Measurements from ENCODE around the gene HBA2. TPM values are rescaled to one million over a fixed set of nuclear protein-coding genes. Genes with fewer than 3 reads are reported as not detected.
"Not testable (repeated sequence)": the region's sequence is repeated elsewhere in the genome, so short reads cannot be mapped to it uniquely, and the experiment has no call there.

The HBA2 gene
- total RNA-seq = not detected

- H3K4me3 Mint-ChIP-seq = peak within 1 kb of the TSS; percentile 8
- not testable (repeated sequence) for H3K27ac Mint-ChIP-seq; DNase-seq (ENCODE audit: low spot score); H3K4me1 Mint-ChIP-seq (ENCODE audit: low read depth in 2 of 2); H3K9me3 Mint-ChIP-seq; H3K36me3 Mint-ChIP-seq
- H3K27me3 Mint-ChIP-seq = peaks cover 30% of the 10 kb centered on the region in 2 donors
- ATAC-seq = peak; percentile 47 to 61
These were observed at the start of gene HBA2 for GRCh38 chr16:172374-172941. Gene HBA2 (plus strand): TSS chr16:172876. CDS start chr16:172913, 37 bp downstream.

GRCh38 chr16:123558-124350 lies 48.9 kb upstream of the HBA2 start:
- not testable (repeated sequence) for H3K4me3 Mint-ChIP-seq; H3K27me3 Mint-ChIP-seq; H3K9me3 Mint-ChIP-seq; H3K36me3 Mint-ChIP-seq; DNase-seq (ENCODE audit: low spot score)
- peak in 1 of 2 donors; percentile 49 for ATAC-seq
- H3K4me1 Mint-ChIP-seq (ENCODE audit: low read depth in 2 of 2) = peaks cover 24 to 31% of the 10 kb centered on the region in 2 donors
- H3K27ac Mint-ChIP-seq = peak overlapping the region; percentile 69 to 89

- ATAC-seq (no peak), DNase-seq (ENCODE audit: low spot score) (no peak)
- no peaks in the 10 kb centered on the region for H3K27me3 Mint-ChIP-seq
- H3K4me1 Mint-ChIP-seq (ENCODE audit: low read depth in 2 of 2) = peaks cover 35 to 40% of the 10 kb centered on the region in 2 donors
- no peak overlapping the region for H3K4me3 Mint-ChIP-seq
- no peaks in the 10 kb centered on the region for H3K9me3 Mint-ChIP-seq
- H3K36me3 Mint-ChIP-seq = no peaks in the 10 kb centered on the region
- peak overlapping the region; percentile 37 to 67 for H3K27ac Mint-ChIP-seq
These were observed 47.7 kb upstream of the HBA2 start for GRCh38 chr16:125011-125410.

- Mint-ChIP-seq H3K9me3 (no peaks in the 10 kb centered on the region), H3K27me3 (no peaks in the 10 kb centered on the region), H3K4me1 (ENCODE audit: low read depth in 2 of 2) (peaks cover 32 to 38% of the 10 kb centered on the region in 2 donors), H3K4me3 (no peak overlapping the region), H3K36me3 (no peaks in the 10 kb centered on the region), H3K27ac (peak overlapping the region; percentile 21 to 54)
- DNase-seq (ENCODE audit: low spot score) (no peak), ATAC-seq (peak in 1 of 2 donors; percentile 48)
These were observed 43.6 kb upstream of the HBA2 start for GRCh38 chr16:129075-129474.

- H3K4me3 Mint-ChIP-seq = no peak overlapping the region
- H3K9me3 Mint-ChIP-seq = no peaks in the 10 kb centered on the region
- H3K27me3 Mint-ChIP-seq = no peaks in the 10 kb centered on the region
- DNase-seq (ENCODE audit: low spot score) (no peak), ATAC-seq (no peak)
- H3K27ac Mint-ChIP-seq = peak overlapping the region in 1 of 2 donors; percentile 54
- no peaks in the 10 kb centered on the region for H3K36me3 Mint-ChIP-seq
- peaks cover 21 to 32% of the 10 kb centered on the region in 2 donors for H3K4me1 Mint-ChIP-seq (ENCODE audit: low read depth in 2 of 2)
These were observed 42.0 kb upstream of the HBA2 start for GRCh38 chr16:130533-131173.

- Mint-ChIP-seq H3K4me3 (no peak overlapping the region), H3K4me1 (ENCODE audit: low read depth in 2 of 2) (peaks cover 22 to 33% of the 10 kb centered on the region in 2 donors), H3K27ac (peak overlapping the region in 1 of 2 donors; percentile 19), H3K9me3 (no peaks in the 10 kb centered on the region), H3K36me3 (no peaks in the 10 kb centered on the region), H3K27me3 (no peaks in the 10 kb centered on the region)
- no peak for ATAC-seq
- no peak for DNase-seq (ENCODE audit: low spot score)
These were observed 40.6 kb upstream of the HBA2 start for GRCh38 chr16:132120-132519.

- no peaks in the 10 kb centered on the region for H3K9me3 Mint-ChIP-seq
- H3K4me3 Mint-ChIP-seq = no peak overlapping the region
- no peak for DNase-seq (ENCODE audit: low spot score)
- H3K27ac Mint-ChIP-seq = no peak overlapping the region
- H3K4me1 Mint-ChIP-seq (ENCODE audit: low read depth in 2 of 2) = peaks cover 24 to 33% of the 10 kb centered on the region in 2 donors
- ATAC-seq = no peak
- no peaks in the 10 kb centered on the region for H3K27me3 Mint-ChIP-seq
- H3K36me3 Mint-ChIP-seq = no peaks in the 10 kb centered on the region
These were observed 39.0 kb upstream of the HBA2 start for GRCh38 chr16:133716-134115.

GRCh38 chr16:138049-138417 lies 34.6 kb upstream of the HBA2 start:
- Mint-ChIP-seq H3K27me3 (no peaks in the 10 kb centered on the region), H3K4me3 (peak overlapping the region; percentile 94), H3K4me1 (ENCODE audit: low read depth in 2 of 2) (peaks cover 13 to 17% of the 10 kb centered on the region in 2 donors), H3K36me3 (no peaks in the 10 kb centered on the region), H3K9me3 (no peaks in the 10 kb centered on the region), H3K27ac (peak overlapping the region in 1 of 2 donors; percentile 91)
- DNase-seq (ENCODE audit: low spot score) (no peak), ATAC-seq (peak; percentile 37 to 60)

- Mint-ChIP-seq H3K4me1 (ENCODE audit: low read depth in 2 of 2) (peaks cover 7 to 9% of the 10 kb centered on the region in 2 donors), H3K27ac (no peak overlapping the region), H3K4me3 (no peak overlapping the region), H3K9me3 (no peaks in the 10 kb centered on the region), H3K36me3 (no peaks in the 10 kb centered on the region), H3K27me3 (no peaks in the 10 kb centered on the region)
- ATAC-seq (no peak), DNase-seq (ENCODE audit: low spot score) (no peak)
These were observed 32.4 kb upstream of the HBA2 start for GRCh38 chr16:140175-140857.

GRCh38 chr16:142405-142967 lies 30.2 kb upstream of the HBA2 start:
- Mint-ChIP-seq H3K9me3 (no peaks in the 10 kb centered on the region), H3K27me3 (no peaks in the 10 kb centered on the region), H3K4me3 (no peak overlapping the region), H3K4me1 (ENCODE audit: low read depth in 2 of 2) (peaks cover 4 to 5% of the 10 kb centered on the region in 2 donors), H3K27ac (no peak overlapping the region), H3K36me3 (no peaks in the 10 kb centered on the region)
- DNase-seq (ENCODE audit: low spot score) (no peak), ATAC-seq (no peak)

- Mint-ChIP-seq H3K9me3 (no peaks in the 10 kb centered on the region), H3K4me1 (ENCODE audit: low read depth in 2 of 2) (peaks cover 4 to 5% of the 10 kb centered on the region in 2 donors), H3K4me3 (no peak overlapping the region), H3K27me3 (no peaks in the 10 kb centered on the region), H3K36me3 (no peaks in the 10 kb centered on the region), H3K27ac (no peak overlapping the region)
- DNase-seq (ENCODE audit: low spot score) = no peak
- no peak for ATAC-seq
These were observed 29.6 kb upstream of the HBA2 start for GRCh38 chr16:143047-143446.

- Mint-ChIP-seq H3K4me1 (ENCODE audit: low read depth in 2 of 2) (peaks cover 4 to 5% of the 10 kb centered on the region in 2 donors), H3K27ac (no peak overlapping the region), H3K27me3 (no peaks in the 10 kb centered on the region), H3K9me3 (no peaks in the 10 kb centered on the region), H3K36me3 (no peaks in the 10 kb centered on the region), H3K4me3 (no peak overlapping the region)
- DNase-seq (ENCODE audit: low spot score) (no peak), ATAC-seq (no peak)
These were observed 29.2 kb upstream of the HBA2 start for GRCh38 chr16:143456-143855.

- no peak for ATAC-seq
- Mint-ChIP-seq H3K9me3 (no peaks in the 10 kb centered on the region), H3K27me3 (no peaks in the 10 kb centered on the region), H3K4me3 (no peak overlapping the region), H3K36me3 (no peaks in the 10 kb centered on the region), H3K27ac (no peak overlapping the region), H3K4me1 (ENCODE audit: low read depth in 2 of 2) (no peaks in the 10 kb centered on the region)
- DNase-seq (ENCODE audit: low spot score) = no peak
These were observed 27.9 kb upstream of the HBA2 start for GRCh38 chr16:144797-145252.
